HFF-Myc (cell line): ENCODE data around the gene KIF1B.
"Not testable (repeated sequence)": the region's sequence is repeated elsewhere in the genome, so short reads cannot be mapped to it uniquely, and the experiment has no call there.

Experiments
- DNase-seq: peaks from one replicate; pipeline ENCODE4 v3.0.0-alpha.2; 2011; ENCODE audit warnings: low read depth; ENCODE audit errors: extremely low read depth
- H3K4me3 ChIP-seq: replicated peaks from 2 replicates; pipeline ENCODE4 v1.5.1; 2011; ENCODE audit warnings: low read depth, mild to moderate bottlenecking, control low read depth, low read length
- TF ChIP-seq, protein P1 (sequence below): IDR thresholded peaks from 2 replicates; pipeline ENCODE4 v1.5.1; 2012; ENCODE audit warnings: mild to moderate bottlenecking, low read depth, low read length, control low read depth; ENCODE audit errors: missing control alignments

The KIF1B gene

DNA sequence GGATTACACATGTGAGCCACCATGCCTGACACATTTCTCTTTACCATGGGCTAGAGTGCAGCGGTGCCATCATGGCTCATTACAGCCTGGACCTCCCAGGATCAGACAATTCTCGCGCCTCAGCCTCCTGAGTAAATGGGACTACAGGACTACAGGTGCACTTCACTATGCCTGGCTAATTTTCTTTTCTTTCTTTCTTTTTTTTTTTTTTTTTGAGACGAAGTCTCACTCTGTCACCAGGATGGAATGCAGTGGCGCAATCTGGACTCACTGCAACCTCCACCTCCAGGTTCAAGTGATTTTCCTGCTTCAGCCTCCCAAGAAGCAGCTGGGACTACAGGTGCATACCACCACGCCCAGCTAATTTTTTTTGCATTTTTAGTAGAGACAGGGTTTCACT is 14.8 kb upstream of the KIF1B start:
- TF ChIP-seq, protein P1, sequence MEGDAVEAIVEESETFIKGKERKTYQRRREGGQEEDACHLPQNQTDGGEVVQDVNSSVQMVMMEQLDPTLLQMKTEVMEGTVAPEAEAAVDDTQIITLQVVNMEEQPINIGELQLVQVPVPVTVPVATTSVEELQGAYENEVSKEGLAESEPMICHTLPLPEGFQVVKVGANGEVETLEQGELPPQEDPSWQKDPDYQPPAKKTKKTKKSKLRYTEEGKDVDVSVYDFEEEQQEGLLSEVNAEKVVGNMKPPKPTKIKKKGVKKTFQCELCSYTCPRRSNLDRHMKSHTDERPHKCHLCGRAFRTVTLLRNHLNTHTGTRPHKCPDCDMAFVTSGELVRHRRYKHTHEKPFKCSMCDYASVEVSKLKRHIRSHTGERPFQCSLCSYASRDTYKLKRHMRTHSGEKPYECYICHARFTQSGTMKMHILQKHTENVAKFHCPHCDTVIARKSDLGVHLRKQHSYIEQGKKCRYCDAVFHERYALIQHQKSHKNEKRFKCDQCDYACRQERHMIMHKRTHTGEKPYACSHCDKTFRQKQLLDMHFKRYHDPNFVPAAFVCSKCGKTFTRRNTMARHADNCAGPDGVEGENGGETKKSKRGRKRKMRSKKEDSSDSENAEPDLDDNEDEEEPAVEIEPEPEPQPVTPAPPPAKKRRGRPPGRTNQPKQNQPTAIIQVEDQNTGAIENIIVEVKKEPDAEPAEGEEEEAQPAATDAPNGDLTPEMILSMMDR: no peak
- no peak overlapping the region for H3K4me3 ChIP-seq
- no peak for DNase-seq

DNA sequence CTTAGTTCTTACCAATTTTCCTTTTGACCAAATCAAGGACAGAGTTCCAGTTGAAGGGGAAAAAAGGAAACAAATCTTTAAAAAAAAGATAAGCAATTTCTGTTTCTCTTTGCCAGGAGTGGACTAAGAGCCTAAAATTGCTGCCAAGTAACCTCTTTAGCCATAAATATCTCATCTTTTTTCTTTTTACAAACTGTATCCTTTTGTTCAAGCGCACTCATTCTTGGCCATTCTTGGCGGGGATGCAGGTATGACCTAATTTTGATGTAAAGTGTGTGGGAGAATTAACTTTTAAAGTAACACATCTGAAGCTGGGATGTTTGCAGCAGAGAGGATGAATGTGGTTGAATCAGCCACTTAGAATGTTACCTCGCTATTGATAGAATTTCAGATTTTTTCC is 13.4 kb upstream of the KIF1B start:
- no peak for DNase-seq
- H3K4me3 ChIP-seq: no peak overlapping the region
- TF ChIP-seq, protein P1: no peak

DNA sequence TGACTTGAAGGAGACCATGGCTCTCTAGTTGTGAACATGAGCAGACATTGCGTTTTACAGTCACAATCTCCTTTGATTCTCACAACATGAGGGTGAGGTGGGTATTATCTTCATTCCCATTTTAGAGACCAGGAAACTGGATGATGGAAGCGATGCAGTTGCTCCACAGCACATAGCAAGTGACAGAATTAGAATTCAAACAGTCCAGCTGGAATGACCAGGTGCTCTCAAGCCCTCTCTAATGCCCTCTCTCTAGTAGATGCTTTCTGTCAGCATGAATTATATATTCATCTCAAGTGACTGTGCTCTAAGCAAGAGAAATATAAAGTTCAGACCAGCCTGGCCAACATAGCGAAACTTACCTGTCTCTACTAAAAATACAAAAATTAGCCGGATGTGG is 9.8 kb upstream of the KIF1B start:
- no peak for DNase-seq
- H3K4me3 ChIP-seq: no peak overlapping the region
- TF ChIP-seq, protein P1: no peak

DNA sequence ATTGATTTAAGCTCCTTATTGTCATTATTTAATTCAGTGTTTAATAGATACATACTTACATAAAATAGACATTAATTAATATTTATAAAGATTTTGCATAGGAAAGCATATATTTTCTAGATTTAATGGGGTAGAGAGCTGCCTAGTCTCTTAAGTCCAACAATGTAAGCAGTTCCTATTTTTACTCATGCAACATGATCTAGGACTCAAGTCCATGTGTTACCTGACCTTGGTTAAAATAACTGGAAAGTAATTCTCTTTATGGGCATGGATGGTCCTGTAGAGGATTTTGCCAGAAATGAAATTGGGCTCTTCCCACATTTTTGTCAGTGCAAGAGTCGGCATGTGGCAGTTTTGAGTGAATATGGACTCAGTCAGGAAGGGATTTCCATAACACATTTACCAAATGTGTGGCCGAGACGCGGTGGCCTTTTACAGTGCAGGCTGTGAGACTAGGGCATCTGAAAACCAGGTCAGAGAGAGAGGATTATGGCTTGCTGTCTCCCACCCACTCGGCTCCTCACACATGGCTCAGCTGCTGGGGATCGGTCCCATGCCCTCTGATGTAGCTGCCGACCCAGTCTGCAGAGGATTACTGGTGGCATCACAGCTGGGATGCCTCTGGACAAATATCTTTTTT is 6.2 kb upstream of the KIF1B start:
- DNase-seq: no peak
- no peak overlapping the region for H3K4me3 ChIP-seq
- TF ChIP-seq, protein P1: no peak

DNA sequence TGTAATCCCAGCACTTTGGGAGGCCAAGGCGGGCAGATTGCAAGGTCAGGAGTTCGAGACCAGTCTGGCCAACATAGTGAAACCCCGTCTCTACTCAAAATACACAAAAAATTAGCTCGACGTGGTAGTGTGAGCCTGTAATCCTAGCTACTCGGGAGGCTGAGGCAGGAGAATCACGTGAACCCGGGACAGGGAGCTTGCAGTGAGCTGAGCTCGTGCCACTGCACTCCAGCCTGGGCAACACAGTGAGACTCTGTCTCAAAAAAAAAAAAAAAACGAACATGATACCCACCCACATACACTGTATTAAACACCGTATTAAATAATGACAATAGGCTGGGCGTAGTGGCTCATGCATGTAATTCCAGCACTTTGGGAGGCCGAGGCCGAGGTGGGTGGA is 5.2 kb upstream of the KIF1B start:
- DNase-seq, H3K4me3 ChIP-seq: not testable (repeated sequence)

DNA sequence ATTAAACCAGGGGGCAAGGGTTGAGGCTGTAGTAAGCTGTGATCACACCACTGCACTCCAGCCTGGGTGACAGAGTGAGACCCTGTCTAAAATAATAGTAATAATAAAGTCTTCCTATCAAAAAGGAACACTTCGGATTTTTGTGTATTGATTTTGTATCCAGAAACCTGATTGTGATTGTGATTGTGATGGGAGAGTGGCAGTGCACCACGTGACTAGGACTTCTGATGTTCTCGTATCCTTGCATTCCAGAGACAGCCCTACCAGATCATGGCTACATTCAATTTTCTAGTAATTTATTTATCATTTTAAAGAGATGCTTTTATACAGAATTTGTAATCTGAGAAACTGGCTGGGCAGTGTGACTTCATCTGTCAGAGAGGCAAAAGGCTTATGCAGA is 2.6 kb upstream of the KIF1B start:
- no peak overlapping the region for H3K4me3 ChIP-seq
- TF ChIP-seq, protein P1: no peak
- DNase-seq: no peak

DNA sequence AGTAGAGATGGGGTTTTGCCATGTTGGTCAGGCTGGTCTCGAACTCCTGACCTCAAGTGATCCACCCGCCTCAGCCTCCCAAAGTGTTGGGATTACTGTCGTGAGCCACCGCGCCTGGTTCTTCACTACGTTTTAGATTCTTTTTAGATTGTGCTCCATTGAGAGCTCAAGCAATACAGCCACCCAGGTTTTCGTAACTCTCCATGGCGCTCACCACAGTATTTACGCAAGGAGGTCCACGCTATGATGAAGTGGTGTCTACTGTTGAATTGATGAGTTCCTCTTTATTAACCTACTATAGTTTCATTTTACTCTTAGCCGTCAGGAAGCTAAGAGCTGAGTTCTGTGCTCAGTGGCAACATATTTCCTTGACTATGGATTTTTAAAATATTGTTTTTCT is 1.8 kb upstream of the KIF1B start:
- TF ChIP-seq, protein P1: no peak
- no peak for DNase-seq
- no peak overlapping the region for H3K4me3 ChIP-seq
